GM18873 (cell line): ENCODE results near the gene SIX2.
"Not testable (repeated sequence)": the region's sequence is repeated elsewhere in the genome, so short reads cannot be mapped to it uniquely, and the experiment has no call there.

Experiments used
- ATAC-seq: cut with Tn5 transposase; IDR thresholded peaks from one replicate; pipeline ENCODE4 v1.9.1; 2021; ENCODE audit warnings: mild to moderate bottlenecking, moderate library complexity, moderate number of reproducible peaks; ENCODE audit not compliant: unreplicated experiment, low FRiP score

The SIX2 gene

GRCh38 chr2:45009303-45009927 lies at the start of gene SIX2:
TSS of gene SIX2 (minus strand) at chr2:45009452. CDS start at chr2:45009110, 342 bp downstream.
- ATAC-seq: no peak

GRCh38 chr2:45055162-45055605 lies 45.9 kb upstream of the SIX2 start:
- ATAC-seq: no peak

GRCh38 chr2:45053966-45054365 lies 44.7 kb upstream of the SIX2 start:
- ATAC-seq: no peak

GRCh38 chr2:45052388-45052928 lies 43.2 kb upstream of the SIX2 start:
- ATAC-seq: no peak

- ATAC-seq: no peak
Measured at GRCh38 chr2:45049569-45050336, 40.5 kb upstream of the SIX2 start.

GRCh38 chr2:45047301-45047700 lies 38.0 kb upstream of the SIX2 start:
- no peak for ATAC-seq

GRCh38 chr2:45046786-45047185 lies 37.5 kb upstream of the SIX2 start:
- ATAC-seq: no peak

GRCh38 chr2:45045706-45046105 lies 36.5 kb upstream of the SIX2 start:
- no peak for ATAC-seq

- no peak for ATAC-seq
Measured at GRCh38 chr2:45044916-45045315, 35.7 kb upstream of the SIX2 start.

- ATAC-seq: no peak
Measured at GRCh38 chr2:45043174-45043573, 33.9 kb upstream of the SIX2 start.

- no peak for ATAC-seq
Measured at GRCh38 chr2:45042401-45042800, 33.1 kb upstream of the SIX2 start.

GRCh38 chr2:45040786-45041185 lies 31.5 kb upstream of the SIX2 start:
- ATAC-seq: no peak

- ATAC-seq: not testable (repeated sequence)
Measured at GRCh38 chr2:45039804-45040203, 30.6 kb upstream of the SIX2 start.

- ATAC-seq: not testable (repeated sequence)
Measured at GRCh38 chr2:45038861-45039260, 29.6 kb upstream of the SIX2 start.

- no peak for ATAC-seq
Measured at GRCh38 chr2:45033302-45033701, 24.1 kb upstream of the SIX2 start.

- ATAC-seq: no peak
Measured at GRCh38 chr2:45031028-45031427, 21.8 kb upstream of the SIX2 start.

GRCh38 chr2:45030553-45030952 lies 21.3 kb upstream of the SIX2 start:
- no peak for ATAC-seq

GRCh38 chr2:45029215-45029614 lies 20.0 kb upstream of the SIX2 start:
- ATAC-seq: no peak

GRCh38 chr2:45028276-45028675 lies 19.0 kb upstream of the SIX2 start:
- no peak for ATAC-seq

- ATAC-seq: no peak
Measured at GRCh38 chr2:45026924-45027450, 17.7 kb upstream of the SIX2 start.

- no peak for ATAC-seq
Measured at GRCh38 chr2:45024600-45025291, 15.5 kb upstream of the SIX2 start.
